ENCODE data around the gene CIB2.
A peak's percentile ranks its signal among the peaks of the same experiment; 100 is the strongest.

Gene CIB2

DNA sequence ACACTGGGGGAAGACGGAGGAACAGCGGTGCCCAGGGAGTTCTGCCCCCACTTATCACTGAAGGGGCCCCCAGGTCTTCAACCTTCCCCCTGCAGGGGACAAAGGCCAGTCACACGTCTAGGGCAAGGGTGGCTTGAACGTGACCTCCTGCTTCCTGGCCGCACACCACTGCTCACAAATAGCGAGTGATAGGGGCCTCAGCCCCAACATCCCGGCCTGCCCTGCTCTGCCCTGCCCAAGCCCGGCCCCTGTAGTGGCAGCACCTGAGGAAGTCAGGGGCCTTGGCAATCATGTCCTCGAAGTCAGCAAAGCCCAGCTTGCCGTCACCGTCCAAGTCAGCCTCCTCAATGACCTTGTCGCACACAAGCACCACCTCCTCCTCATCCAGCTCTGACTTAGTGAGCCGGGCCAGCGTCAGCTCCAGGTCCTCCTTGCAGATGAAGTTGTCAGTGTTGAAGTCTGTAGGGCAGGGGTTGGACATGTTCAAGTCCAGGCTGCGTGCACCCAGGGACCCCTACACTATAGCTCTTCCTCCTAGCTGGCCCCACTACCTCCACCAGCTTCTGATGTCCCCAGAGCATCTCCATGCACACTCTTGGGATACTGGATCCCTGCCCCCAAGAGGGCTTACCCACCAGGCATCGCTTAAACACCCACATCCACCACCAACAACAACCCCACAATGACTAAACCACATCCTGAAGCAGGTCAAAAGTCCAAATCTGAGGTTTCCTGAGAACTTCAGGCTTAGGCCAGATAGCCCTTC is 25.6 kb downstream of the CIB2 start:
- DNase-seq: no peak

DNA sequence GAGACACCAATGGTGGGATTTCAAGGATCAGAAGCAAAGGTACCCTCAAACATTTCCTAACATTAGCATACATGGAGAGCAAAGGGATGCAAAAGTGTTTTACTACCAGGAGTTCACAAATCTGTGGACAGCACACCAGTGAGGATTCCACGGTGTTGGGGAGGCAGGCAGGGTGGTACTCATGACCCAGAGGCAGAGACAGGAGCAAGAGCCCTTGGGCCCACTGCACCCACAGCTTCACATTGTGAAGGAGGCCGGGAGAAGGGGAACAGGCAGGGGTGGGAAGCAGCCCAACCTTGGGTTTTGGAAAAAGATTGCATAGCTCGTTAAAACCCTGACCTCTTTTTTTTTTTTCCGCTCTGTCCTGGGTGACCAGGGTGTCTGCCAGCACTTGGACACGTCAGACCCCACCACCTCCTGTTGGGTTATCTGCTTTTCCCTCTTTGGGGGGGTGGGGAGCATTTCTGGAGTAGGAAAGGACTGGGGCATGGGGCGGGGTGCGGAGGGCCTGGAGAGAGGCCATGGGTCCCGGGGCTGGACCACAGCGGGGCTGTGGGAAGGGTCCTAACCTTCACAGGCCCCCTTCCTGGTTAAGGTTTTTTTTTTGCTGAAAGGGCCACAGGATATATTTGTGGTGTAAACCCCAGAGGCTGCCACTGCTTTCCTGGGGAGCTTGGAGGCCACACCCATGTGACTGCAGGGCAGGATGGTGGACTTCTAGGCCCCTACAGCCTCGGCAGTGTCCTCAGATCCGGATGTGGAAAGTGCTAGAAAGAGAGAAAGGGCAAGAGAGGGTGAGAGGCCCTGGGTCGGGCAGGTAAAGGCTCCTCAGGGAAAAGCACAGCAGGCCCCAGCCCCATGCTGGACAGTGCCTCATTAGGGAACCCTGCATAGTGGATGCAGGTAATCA is 26.4 kb downstream of the CIB2 start:
- no peak for DNase-seq

DNA sequence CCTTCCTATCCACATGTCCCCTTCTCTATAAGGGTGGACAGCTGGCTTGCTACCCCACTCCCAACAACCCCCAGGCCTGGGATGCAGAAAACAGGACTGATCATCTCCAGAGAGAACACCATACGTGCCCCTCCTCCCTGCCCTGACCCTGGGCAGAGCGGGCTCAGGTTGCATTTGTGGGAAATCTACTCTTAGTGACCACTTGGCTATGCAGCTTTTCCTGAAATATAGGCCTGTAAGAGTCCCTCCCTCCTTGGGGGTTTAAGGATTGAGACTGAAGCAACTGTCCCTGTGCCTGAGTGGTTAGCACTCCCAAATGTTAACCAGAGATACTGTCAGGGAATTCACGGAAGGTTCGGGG is 27.1 kb downstream of the CIB2 start:
- DNase-seq: no peak

DNA sequence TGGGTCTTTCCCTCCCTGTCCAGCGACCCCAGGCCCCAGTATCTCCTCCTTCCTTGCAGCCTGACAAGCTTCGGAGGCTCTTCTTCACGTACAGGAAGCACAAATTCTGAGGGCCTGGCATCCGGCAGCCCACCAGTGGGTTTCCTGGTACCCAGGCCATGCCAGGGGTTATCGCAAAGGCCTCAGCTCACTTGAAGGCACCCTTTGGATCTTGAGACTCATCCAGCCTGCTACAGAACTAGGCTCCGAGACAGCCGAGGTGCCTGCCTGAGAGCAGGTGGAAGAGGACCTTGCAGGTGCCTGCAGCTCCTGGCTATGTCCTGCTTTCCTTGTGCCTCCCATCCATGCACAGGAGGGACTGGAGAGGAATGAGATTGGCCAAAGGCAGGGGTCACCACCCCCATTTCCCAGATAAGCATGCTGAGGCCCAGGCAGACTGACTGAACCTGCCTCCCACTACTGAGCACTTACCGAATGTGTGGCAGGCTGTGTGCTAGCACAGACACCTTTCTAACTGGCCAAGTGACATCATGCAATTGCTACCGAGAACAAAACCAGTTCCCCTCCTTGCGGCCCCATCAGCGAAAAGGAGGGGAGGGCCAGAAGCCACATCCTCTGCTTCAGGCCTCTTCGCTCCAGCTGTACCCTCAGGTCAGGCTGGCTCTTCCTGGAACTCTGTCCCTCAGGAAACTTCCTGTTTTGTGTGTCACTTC is 27.7 kb downstream of the CIB2 start:
- peak; percentile 40 for DNase-seq

DNA sequence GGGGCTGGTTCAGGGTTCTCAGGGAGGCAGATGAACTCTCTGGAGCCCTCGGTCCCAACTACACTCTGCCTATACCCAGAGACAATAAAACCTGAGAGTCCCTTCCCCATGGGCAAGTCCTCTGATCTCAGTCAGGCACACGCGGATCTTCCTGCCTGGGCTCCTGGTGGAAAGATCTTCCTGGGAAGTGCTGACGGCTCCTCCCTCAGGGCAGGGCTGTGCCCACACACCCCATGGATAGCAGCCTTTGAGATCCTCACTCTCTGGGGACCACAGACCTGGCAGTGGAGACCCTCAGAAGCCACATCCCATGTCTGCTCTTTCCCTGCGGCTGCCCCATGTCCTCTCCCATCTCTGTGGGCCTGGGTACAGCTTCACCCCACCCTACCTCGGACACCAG is 28.5 kb downstream of the CIB2 start:
- no peak for DNase-seq

DNA sequence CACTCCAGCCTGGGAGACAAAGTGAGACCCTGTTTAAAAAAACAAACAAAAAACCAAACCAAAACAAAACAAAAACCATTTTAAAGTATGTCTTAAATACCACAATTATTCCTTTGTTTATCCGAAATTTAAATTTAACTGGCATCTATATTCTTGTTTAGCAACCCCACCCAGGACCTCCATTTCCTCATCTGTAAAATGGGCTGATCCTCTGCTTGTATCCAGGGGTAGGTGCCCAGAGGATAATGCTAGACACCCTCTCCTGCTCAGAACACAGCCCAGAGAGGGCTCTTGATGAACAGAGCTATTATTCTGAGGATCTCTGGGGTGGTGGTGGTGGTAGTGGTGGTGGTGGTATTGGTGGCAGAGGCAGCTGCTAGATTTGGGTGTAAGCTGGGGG is 29.0 kb downstream of the CIB2 start:
- DNase-seq: no peak

DNA sequence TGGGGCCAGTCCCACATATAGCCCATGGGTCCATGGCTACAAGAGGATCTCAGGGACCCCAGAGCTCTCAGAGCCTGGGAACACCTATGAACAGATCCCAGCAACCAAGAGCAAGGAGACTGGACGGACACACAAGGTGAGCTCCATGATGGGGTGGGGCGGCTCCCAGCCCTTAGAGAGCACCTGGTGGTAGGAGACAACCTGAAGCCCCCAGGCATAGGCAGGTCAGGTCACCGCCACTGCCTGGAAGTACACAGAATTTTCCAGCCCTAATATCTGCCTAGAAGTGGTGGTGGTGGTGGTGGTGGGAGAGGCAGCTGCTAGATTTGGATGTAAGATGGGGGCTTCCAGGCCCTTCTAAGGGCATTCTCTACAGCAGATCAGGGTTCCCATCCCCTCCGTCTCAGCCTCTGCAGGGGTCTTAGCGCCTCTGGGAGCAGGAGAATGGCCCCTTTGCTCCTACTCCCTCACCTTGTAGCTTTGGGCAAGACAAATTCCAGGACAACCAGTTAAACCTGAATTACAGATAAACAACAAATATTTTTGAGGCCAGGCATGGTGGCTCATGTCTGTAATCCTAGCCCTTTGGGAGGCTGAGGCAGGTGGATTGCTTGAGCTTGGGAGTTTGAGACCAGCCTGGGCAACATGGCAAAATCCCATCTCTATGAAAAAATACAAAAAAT is 29.7 kb downstream of the CIB2 start:
- DNase-seq: no peak

DNA sequence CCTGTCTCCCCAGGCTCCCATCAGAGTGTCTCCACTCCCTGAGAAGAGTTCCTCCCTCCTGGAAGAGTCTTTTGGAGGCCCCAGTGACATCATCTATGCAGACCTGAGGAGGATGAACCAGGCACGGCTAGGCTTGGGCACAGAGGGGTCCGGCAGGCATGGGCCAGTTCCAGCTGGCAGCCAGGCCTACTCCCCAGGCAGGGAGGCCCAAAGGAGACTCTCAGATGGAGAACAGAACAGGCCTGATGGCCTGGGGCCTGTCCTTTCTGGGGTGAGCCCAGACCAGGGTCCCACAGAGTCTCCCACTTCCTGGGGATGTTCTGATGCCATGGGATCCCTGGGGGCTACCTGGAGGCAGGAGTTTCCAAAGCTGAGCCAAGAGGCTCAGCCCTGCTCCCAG is 30.4 kb downstream of the CIB2 start:
- DNase-seq: peak; percentile 13

DNA sequence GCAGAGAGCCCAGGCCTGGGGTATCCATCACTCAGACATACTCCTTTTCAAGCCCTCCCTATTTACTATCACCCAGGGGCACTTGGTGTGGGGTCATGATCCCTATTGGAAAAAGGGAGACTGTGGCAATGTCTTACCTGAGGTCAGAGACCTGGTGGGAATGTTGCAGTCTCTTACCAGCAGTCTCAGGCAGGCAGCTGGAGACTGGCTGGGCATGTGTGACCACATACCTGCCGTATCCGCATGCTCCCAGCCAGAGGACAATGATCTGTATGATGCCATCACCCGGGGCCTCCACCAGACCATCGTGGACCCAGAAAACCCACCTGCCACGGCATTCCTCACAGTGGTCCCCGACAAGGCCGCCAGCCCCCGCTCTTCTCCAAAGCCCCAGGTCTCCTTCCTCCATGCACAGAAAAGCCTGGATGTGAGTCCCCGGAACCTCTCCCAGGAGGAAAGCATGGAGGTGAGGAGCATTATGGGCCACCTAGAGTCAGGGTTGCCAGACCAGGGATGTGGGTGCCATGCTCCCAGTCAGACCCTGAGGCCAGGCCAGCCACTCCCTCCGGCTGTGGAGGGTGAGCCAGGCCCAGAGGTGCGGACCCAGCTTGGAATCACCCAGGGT is 33.0 kb downstream of the CIB2 start:
- no peak for DNase-seq

DNA sequence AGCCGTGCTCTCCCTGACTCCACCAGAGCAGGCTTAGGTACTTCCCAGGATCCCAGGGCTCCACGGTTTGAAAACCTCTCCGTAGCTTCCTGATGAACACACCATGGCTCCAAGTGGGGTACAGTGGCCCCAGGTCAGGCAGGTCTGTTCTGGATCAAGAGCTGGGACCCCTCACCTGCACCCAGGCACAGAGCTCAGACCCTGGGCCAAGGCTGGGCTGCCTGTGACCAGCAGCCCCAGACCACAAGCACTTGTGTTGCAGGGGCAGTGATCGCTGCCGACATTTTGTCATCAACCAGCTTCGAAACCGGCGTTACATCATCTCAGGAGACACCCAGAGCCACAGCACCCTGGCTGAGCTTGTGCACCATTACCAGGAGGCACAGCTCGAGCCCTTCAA is 33.6 kb downstream of the CIB2 start:
- DNase-seq: no peak

DNA sequence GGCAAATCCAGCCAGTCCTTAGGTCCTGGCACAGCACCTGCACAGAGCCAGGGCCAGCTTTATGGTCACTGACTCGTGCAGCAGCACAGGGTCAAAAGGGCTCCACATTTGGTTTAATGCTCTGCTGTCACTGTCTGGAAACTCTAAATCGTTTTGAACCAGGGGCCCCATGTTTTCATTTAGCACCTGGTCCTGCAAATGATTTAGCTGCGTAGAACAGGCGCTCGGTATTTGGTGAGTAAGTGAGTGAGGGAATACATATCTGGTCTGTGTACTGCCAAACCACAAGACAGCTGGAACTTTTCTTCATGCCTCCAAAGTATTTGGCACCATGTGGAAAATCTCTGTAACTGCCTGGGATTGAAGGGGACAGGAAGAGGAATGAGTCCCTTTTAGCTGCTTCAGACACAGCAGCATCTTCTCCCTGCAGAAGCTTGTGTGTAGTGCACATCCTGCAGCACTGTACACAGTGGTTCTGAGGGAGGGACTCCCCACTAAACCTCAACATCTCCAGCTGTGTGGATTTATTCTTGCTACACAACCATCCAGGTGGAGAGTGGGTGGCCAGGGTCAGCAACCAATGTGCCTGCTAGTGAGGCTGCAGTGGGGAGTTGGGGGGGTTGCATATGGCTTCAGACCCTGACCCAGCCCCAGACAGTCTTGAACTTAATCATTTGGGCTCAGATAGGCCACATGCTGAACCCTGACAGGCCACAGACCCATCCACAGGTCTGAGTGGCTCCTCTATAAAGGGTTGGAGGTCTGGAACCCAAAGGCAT is 37.8 kb downstream of the CIB2 start:
- peak; percentile 5 for DNase-seq

DNA sequence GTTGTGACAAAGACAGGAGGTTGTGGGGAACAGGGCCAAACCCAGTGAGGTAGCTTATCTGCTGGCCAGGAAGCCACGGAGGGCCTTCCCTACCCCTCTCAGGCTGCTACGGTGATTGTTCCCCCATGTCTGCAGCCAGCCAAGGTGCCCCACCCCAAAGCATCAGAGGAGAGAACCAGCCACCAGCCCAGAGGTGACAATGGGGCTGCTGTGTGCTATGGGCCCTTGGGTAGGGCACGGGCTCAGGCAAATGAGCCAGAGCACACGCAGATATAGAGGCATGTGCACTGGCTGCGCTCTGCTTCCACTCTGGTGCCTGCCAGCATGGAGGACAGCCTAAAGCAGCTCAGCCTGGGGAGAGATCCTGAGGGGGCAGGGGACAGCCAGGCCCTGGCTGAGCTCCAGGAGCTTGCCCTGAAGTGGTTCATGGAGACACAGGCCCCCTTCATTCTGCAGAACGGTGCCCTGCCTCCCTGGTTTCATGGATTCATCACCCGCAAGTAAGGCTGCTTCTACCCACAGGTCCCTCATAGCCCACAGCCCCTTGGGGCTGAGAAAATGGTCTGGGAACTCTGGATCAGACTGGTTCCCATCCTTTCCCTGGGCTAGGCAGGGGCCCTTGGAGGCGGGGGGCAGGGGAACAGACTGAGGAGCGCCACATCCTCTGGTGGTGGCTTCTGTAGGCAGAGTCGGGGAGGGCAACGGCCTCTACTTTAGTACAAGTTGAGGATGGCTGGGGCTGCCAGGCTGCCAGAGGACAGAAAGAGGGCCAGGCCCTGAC is 38.8 kb downstream of the CIB2 start, which contains the start of gene SH2D7:
SH2D7 (plus strand) TSS at position 301 of the 781 bp plus-strand sequence; CDS start at position 325, 24 bp downstream.
- peak; percentile 8 for DNase-seq

DNA sequence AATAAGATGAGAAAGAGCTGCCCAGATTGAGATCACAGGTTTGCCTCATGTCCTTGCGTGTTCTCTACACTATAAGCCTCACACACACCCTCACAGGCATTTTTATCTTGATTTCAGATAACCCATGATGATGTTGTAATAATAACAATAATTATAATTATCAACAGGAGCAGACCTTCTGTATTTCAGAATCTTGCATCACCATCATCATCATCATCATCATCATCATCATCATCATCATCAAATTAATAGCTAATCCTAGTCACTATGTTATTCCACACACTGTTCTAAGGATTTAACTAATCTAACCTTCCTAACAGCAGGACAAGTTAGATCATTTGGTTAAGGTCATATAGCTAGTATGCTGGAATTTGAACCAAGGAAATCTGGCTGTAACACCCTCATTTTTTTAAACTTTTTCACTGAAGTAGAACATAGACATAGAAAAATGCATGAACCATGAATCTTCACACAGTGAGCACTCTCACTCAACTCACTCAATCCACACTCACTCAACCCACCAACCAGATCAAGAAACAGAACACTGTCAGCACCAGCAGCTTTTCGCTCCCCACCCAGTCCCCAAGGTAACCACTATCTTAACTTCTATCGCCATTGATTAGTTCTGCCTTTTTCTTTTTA is 40.7 kb downstream of the CIB2 start:
- DNase-seq: no peak

DNA sequence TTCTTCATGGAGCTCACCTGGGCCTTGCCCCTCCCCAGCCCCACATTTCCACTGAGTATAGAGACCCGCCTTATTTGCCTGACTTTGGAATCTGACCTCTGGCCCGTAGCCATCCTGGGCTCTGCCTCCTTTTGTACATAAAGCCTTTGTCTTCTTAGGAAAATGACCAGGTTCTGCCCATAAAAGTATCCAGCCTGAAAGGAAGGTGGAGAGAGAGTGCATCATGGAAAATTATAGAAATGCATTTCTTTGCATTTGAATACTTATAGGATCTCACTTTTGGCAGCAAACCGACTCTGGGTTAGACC is 42.5 kb downstream of the CIB2 start:
- no peak for DNase-seq

DNA sequence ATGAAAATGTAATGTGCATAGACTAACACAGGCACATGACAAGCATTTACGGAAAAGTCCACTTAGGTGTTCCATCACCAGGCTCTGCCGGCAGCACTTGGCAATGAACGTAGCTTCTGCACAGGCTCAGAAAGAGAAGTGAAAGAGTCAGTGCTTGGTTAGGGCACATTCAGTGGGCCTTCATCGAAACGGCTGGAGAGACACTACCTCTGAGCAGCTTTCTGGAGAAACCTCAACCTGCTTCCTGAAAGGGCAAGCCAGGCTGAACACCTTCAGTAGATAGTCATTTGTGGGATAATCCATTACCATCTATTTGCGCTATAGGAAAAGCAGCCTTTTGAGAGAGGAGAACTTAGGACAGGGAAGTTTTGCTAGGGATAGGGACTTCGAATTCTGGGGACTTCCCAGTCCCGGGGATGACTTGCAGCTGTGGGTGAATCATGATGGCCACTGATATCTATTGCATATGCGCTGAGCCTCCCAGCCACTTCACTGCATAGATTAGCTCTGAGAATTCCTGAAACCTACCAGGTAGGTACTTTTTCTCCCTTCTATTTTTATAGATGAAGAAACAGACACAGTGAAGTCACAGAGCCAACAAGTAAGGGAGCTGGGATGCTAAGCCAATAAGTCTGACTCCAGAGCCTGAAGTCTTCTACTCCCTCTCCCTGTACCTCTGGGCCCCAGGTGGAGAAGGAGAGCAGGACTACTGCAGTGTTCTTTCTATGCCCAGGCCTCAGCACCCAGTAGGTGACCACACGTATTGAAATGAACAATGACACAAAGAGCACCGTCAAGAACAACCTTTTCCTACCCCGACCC is 43.1 kb downstream of the CIB2 start:
- DNase-seq: no peak

DNA sequence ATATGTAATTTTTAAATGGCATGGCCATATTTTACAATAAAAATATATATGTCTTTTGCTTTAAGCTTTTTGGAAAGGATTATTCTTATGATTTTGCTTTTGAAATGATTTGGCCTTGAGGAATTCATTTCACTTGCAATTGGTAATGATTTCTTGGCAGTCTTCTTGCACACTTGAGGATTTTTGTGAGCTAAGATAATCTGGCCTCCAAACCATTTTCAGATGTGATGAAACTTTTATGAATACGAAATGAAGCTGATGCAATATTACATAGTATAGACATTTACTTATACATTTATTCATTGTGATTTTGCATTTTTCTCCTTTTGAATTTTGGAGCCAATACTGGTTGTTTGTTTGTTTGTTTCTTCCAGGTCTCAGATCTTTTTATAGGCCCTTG is 45.3 kb downstream of the CIB2 start:
- no peak for DNase-seq

DNA sequence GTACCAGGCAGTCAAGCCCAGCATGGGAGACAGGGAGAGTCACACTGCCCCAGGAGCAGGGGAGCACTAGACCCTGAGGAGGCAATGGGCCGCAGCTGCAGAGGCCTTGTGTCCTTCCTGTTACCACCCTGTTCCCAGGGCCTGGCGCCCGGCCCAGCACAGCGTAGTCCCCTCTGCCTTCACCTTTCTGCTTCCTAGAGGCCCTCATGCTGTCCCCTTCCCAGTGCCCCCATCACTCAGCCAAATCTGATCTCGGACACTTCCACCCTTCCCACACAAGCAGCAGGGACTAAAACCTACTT is 46.8 kb downstream of the CIB2 start:
- no peak for DNase-seq

DNA sequence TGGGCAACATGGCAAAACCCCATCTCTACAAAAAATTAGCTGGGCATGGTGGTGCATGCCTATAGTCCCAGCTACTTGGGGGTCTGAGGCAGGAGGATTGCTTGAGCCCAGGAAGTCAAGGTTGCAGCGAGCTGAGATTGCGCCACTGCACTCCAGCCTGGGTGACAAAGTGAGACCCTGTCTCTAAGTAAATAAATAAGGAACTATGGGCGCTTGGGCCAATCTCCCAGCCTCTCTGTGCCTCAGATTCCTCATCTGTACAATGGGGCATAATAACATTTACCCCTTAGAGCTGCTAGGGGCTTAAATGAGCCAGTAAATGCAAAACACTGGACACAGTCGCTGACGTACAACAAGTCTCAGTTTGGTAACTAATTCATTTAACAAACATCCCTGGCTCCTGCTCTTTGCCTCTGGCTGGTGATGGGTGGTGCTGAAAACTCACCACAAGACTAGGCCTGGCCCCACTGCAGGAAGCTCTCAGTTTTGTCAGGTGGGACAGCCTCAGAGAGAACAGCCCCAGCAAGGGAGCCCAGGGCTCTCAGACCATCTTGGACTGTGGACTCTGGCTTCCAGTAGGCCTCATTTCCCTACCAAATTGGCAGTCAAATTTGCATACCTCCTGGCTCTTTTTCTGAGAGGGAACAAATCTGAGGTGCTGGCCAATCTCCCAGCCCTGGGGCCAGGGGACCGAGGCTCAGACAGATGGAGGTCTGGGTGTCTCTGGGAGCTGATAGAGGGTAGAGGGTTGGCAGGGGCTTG is 47.4 kb downstream of the CIB2 start:
- DNase-seq: no peak

DNA sequence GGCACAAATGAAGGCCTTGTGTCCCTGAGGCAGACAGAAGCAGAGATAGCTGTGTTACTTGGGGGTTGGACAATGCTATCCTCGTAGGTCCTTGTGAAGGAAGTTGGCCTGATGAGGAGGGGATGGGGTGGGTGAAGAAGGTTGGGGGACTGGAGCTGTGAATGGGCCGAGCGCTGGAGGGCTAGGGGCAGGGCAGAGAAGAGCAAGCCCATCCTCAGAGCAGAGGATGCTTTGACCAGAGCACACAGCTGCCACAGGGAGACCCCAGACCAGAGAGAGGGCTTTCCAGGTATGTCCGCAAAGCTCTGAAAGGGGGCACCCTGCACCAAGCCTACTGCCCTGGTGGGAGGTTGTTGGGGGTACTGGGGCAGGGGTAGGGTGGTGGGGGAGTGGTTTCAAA is 48.1 kb downstream of the CIB2 start:
- no peak for DNase-seq

Data from activated CD8-positive, alpha-beta memory T cell treated with anti-CD3 and anti-CD28 coated beads, Interleukin-2, amount 50 U/mL, for 4 hours (primary cell).